Fibroblast of skin of back (primary cell): ENCODE data around the gene DSTN.
A peak's percentile ranks its signal among the peaks of the same experiment; 100 is the strongest.
"Not testable (repeated sequence)": the region's sequence is repeated elsewhere in the genome, so short reads cannot be mapped to it uniquely, and the experiment has no call there.

ENCODE experiments used
- DNase-seq: peaks from one replicate; pipeline ENCODE4 v3.0.0-alpha.2; 2013

DSTN gene

GRCh38 chr20:17652411-17652810, 82.5 kb downstream of the DSTN start:
- no peak for DNase-seq

GRCh38 chr20:17653835-17654648, 84.2 kb downstream of the DSTN start:
- DNase-seq, result no peak

- peak; percentile 69 for DNase-seq
Measured at GRCh38 chr20:17654649-17655285, 84.9 kb downstream of the DSTN start.

- peak; percentile 67 for DNase-seq
Measured at GRCh38 chr20:17655286-17655651, 85.4 kb downstream of the DSTN start.

DNA sequence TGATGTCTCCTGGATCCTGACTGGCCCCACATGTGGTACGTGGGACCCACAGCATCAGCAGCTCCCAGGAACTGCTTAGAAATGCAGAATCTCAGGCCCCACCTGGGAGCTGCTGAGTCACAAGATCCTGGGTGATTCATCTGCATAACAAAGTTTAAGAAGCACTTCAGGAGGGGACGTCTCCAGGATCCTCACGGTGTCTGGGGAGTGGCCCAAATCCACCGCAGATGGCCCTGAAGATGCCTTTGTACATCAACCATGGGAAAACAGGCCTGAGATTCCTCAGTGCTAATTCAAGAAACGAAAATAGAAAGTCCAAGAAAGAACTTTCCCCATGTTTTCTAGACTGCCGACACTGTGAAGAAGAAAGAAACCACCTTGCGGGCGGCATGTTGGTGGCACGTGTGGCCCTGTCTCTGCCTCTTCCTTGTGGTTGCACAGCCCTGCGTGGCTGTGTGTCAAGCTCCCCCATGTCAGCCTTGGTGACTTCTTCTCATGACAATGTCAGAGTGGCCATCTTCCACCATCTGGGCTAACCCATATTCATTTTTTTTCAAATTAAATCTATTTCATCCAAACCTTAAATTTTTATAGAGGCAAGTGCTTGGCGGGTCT, 86.1 kb downstream of the DSTN start:
- DNase-seq, result peak; percentile 58

DNA sequence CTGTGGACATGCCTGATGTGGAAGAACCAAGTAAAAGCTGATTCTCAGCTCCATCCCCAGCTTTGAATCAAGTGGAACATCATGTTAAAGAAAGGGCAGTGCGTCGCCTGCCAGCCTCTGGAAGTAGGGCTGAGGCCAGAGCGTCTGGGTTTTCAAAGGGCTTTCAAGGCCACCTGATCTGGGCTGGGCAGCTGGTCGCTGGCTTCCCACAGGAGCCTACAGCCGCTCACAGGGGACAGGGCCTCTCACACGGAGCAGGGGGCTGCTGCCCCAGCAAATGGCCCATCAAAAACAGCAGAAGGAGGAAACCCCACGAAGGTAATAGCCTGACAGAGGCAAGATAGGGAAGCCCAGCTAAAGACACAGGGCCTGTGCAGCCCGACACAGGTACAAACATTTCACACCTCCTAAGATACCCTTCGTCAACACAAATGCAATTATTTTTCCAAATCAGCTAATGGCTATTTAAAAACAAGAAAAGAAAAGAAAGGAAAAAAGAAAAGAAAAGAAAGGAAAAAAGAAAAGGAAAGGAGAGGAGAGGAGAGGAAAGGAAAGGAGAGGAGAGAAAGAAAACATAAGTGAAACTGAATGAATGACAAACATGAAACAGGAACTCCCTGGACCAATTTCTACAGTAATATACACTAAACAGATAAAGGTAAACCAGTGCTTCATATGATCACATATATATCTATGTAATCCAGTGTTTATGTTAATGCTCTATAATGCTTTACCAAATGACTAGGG, 87.4 kb downstream of the DSTN start:
- no peak for DNase-seq

DNA sequence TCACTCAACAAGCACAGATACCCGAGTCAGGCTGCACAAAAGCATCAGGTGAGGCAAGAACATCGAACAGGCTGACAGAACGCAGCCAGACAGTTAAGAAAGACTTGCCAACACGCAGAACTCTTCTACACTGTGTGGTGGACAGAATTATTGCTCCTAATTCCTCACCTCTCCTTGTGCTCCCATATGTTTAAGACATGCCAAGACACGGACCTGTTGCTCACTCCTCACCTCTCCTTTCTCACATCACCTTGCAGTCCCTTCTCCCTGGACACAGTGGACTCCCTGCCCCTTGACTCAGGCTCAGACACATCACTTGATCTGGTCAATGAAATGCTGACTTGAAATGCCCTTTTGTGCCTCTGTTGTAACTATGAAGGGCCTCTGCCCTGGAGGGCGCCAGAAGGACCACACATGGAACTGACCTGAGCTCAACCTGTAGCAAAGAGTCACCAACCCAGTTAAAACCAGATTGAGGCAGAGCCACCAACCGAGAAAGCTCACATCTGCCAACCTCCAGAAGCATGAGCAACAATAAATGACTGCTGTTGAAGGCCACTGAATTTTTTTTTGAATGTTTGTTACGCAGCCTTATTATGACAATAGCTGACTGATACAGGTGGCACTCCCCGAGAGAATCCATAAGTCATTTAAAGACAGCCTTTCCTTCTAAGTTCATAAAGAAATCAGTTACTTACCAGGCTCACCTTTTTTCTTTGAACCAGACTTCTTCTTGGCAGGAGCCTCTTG, 88.2 kb downstream of the DSTN start:
- DNase-seq, result no peak

- no peak for DNase-seq
Measured at GRCh38 chr20:17658648-17658993, 88.7 kb downstream of the DSTN start.

GRCh38 chr20:17659344-17659743, 89.5 kb downstream of the DSTN start:
- not testable (repeated sequence) for DNase-seq
